ENCODE results near the gene RNASEH2B. TPM values are rescaled to one million over a fixed set of nuclear protein-coding genes. Genes with fewer than 3 reads are reported as not detected.

RNASEH2B gene, protein sequence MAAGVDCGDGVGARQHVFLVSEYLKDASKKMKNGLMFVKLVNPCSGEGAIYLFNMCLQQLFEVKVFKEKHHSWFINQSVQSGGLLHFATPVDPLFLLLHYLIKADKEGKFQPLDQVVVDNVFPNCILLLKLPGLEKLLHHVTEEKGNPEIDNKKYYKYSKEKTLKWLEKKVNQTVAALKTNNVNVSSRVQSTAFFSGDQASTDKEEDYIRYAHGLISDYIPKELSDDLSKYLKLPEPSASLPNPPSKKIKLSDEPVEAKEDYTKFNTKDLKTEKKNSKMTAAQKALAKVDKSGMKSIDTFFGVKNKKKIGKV
- 40.9 and 47.3 TPM in 2 replicates for total RNA-seq (2014; rRNA removed; shearing (Covaris generic))

GRCh38 chr13:50909605-50910484 is at the start of gene RNASEH2B:
Gene RNASEH2B, plus strand, starts transcription at chr13:50909791. Its CDS starts 286 bp downstream, at chr13:50910077.
- H3K36me3 ChIP-seq (replicated peaks; ENCODE audit: control insufficient read depth, insufficient read depth, low read length), result no peaks in the 10 kb centered on the region
- H3K27me3 ChIP-seq (ENCODE audit: control insufficient read depth, insufficient read depth, low read length), result no peaks in the 10 kb centered on the region
- peak within 1 kb of the TSS; percentile 78 for H3K4me3 ChIP-seq (ENCODE audit: insufficient read depth, low read depth, low read length)
- peak; percentile 87 for DNase-seq

- Histone ChIP-seq H3K27me3 (ENCODE audit: control insufficient read depth, insufficient read depth, low read length) (no peaks in the 10 kb centered on the region), H3K36me3 (replicated peaks; ENCODE audit: control insufficient read depth, insufficient read depth, low read length) (no peaks in the 10 kb centered on the region), H3K4me3 (ENCODE audit: insufficient read depth, low read depth, low read length) (no peak overlapping the region)
- DNase-seq, result no peak
Measured at GRCh38 chr13:50864492-50864891, 45.1 kb upstream of the RNASEH2B start.

- no peaks in the 10 kb centered on the region for H3K36me3 ChIP-seq (replicated peaks; ENCODE audit: control insufficient read depth, insufficient read depth, low read length)
- no peaks in the 10 kb centered on the region for H3K27me3 ChIP-seq (ENCODE audit: control insufficient read depth, insufficient read depth, low read length)
- no peak overlapping the region for H3K4me3 ChIP-seq (ENCODE audit: insufficient read depth, low read depth, low read length)
- no peak for DNase-seq
Measured at GRCh38 chr13:50866817-50867636, 42.6 kb upstream of the RNASEH2B start.

- DNase-seq, result no peak
- Histone ChIP-seq H3K36me3 (replicated peaks; ENCODE audit: control insufficient read depth, insufficient read depth, low read length) (no peaks in the 10 kb centered on the region), H3K27me3 (ENCODE audit: control insufficient read depth, insufficient read depth, low read length) (no peaks in the 10 kb centered on the region), H3K4me3 (ENCODE audit: insufficient read depth, low read depth, low read length) (no peak overlapping the region)
Measured at GRCh38 chr13:50867637-50867945, 42.0 kb upstream of the RNASEH2B start.

DNA sequence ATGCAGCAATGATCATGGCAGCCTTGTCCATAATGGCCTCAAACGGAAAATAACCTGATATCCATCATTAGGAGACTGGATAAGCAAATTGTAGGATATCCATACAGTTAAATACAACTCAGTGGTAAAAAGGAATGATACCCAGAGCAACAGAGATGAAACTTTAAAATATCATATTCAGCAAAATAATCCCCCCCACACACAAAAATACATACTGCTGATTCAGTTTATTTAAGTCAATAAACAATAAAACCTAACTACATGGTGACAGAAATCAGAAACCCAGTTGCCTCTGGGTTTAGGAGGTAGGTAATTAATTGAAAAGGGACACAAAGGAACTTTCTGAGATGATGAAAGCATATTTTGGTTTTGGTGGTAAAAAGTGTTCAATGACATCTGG is 38.2 kb upstream of the RNASEH2B start:
- H3K36me3 ChIP-seq (replicated peaks; ENCODE audit: control insufficient read depth, insufficient read depth, low read length), result no peaks in the 10 kb centered on the region
- H3K27me3 ChIP-seq (ENCODE audit: control insufficient read depth, insufficient read depth, low read length), result no peaks in the 10 kb centered on the region
- DNase-seq, result no peak
- no peak overlapping the region for H3K4me3 ChIP-seq (ENCODE audit: insufficient read depth, low read depth, low read length)

DNA sequence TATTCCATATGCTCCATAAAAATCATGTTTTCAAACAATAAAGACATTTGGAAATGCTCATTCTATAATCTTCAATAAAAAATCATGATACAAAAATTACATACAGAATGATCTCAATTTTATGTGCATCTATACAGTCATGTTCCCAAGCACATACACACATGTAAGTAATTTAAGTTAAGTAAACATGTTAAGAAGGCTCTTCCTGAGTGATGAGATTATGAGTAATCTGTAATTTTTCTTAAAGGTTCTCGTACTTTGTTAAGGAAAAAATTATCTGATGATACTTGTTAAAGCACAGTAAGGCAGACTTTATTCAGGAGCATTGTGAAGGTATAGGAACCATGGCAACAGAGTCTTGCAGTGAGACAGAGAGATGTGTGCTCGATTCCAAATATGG is 36.1 kb upstream of the RNASEH2B start:
- DNase-seq, result no peak
- Histone ChIP-seq H3K36me3 (replicated peaks; ENCODE audit: control insufficient read depth, insufficient read depth, low read length) (no peaks in the 10 kb centered on the region), H3K27me3 (ENCODE audit: control insufficient read depth, insufficient read depth, low read length) (no peaks in the 10 kb centered on the region), H3K4me3 (ENCODE audit: insufficient read depth, low read depth, low read length) (no peak overlapping the region)

GRCh38 chr13:50873991-50874390 is 35.6 kb upstream of the RNASEH2B start:
- Histone ChIP-seq H3K27me3 (ENCODE audit: control insufficient read depth, insufficient read depth, low read length) (no peaks in the 10 kb centered on the region), H3K4me3 (ENCODE audit: insufficient read depth, low read depth, low read length) (no peak overlapping the region), H3K36me3 (replicated peaks; ENCODE audit: control insufficient read depth, insufficient read depth, low read length) (no peaks in the 10 kb centered on the region)
- DNase-seq, result no peak

- H3K36me3 ChIP-seq (replicated peaks; ENCODE audit: control insufficient read depth, insufficient read depth, low read length), result no peaks in the 10 kb centered on the region
- no peak for DNase-seq
- no peaks in the 10 kb centered on the region for H3K27me3 ChIP-seq (ENCODE audit: control insufficient read depth, insufficient read depth, low read length)
- H3K4me3 ChIP-seq (ENCODE audit: insufficient read depth, low read depth, low read length), result no peak overlapping the region
Measured at GRCh38 chr13:50882816-50883435, 26.7 kb upstream of the RNASEH2B start.

GRCh38 chr13:50883728-50884127 is 25.9 kb upstream of the RNASEH2B start:
- Histone ChIP-seq H3K36me3 (replicated peaks; ENCODE audit: control insufficient read depth, insufficient read depth, low read length) (no peaks in the 10 kb centered on the region), H3K4me3 (ENCODE audit: insufficient read depth, low read depth, low read length) (no peak overlapping the region), H3K27me3 (ENCODE audit: control insufficient read depth, insufficient read depth, low read length) (no peaks in the 10 kb centered on the region)
- no peak for DNase-seq

DNA sequence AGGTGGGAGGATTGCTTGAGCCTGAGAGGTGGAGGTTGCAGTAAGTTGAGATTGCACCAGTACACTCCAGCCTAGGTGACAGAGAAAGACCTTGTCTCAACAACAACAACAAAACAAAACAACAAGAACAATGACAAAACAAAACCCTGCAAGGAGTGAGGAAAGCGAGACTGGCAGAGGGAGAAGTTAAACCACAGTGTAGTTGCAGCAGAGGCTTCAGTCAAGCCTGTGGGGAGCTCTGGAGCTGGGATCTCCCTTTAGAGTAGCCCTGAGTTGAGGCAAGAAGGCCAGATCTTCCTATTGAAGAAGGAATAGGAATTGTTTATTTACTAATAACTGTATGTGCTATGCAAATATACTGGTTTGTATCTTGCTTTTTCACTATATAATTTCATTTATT is 25.3 kb upstream of the RNASEH2B start:
- H3K27me3 ChIP-seq (ENCODE audit: control insufficient read depth, insufficient read depth, low read length), result no peaks in the 10 kb centered on the region
- no peaks in the 10 kb centered on the region for H3K36me3 ChIP-seq (replicated peaks; ENCODE audit: control insufficient read depth, insufficient read depth, low read length)
- H3K4me3 ChIP-seq (ENCODE audit: insufficient read depth, low read depth, low read length), result no peak overlapping the region
- DNase-seq, result no peak

DNA sequence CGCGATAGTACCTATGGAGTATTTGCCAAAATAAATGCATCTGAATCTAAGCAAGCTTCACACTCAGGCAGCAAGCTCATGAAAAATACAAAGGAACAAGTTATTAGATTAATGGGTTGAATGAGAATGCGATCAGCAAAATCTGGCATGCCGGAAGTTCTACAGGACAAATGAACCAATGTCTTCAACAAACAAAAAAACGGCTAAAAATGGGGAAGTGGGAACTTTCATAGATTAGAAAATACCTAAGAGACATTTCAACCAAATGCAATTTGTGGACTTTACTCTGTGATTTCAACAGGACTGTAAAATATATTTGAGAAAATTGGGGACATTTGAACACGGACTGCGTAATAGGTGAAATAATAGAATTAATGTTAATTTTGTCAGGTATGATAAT is 22.4 kb upstream of the RNASEH2B start:
- no peak for DNase-seq
- no peak overlapping the region for H3K4me3 ChIP-seq (ENCODE audit: insufficient read depth, low read depth, low read length)

DNA sequence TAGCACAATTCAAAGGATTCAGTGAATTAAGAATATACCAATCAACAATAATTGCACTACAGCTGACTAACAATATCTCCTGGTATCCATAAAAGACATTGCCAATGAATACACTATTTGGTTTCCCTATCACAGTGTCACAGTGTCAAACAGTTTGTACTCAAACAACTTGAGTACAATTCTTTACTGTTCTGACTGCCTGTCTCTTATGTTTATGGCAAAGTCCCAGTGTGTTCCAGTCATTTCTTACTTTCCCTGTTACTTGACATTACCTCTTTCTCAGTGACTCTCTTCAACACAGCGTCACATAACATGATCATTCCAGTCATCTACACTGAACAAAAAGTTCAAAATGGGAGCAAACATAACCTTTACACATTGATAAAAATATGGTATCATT is 21.2 kb upstream of the RNASEH2B start:
- Histone ChIP-seq H3K36me3 (replicated peaks; ENCODE audit: control insufficient read depth, insufficient read depth, low read length) (no peaks in the 10 kb centered on the region), H3K27me3 (ENCODE audit: control insufficient read depth, insufficient read depth, low read length) (no peaks in the 10 kb centered on the region), H3K4me3 (ENCODE audit: insufficient read depth, low read depth, low read length) (no peak overlapping the region)
- no peak for DNase-seq

More for the DNA sequence above, 22.4 kb upstream of the RNASEH2B start:
- Histone ChIP-seq H3K27me3 (ENCODE audit: control insufficient read depth, insufficient read depth, low read length) (no peaks in the 10 kb centered on the region), H3K36me3 (replicated peaks; ENCODE audit: control insufficient read depth, insufficient read depth, low read length) (no peaks in the 10 kb centered on the region)

DNA sequence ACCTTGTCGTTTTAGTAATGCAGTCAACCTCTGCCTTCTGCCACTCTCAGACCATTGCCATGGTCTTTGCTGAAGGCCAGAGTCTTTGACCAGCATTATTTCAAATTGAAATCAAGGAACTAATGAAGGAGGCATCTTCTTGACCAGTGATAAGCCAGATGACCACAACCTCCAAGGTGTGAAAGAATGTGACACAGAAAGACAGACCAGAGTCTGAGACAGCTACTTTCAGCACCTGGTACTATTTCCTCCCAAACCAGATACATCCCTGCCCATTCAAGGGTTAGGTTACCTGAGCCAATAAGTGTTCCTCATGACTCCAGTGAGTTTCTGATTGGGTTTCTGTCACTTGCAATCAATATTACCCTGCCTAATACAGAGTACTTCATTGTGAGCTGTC is 20.3 kb upstream of the RNASEH2B start:
- H3K36me3 ChIP-seq (replicated peaks; ENCODE audit: control insufficient read depth, insufficient read depth, low read length), result no peaks in the 10 kb centered on the region
- DNase-seq, result no peak
- H3K4me3 ChIP-seq (ENCODE audit: insufficient read depth, low read depth, low read length), result no peak overlapping the region
- H3K27me3 ChIP-seq (ENCODE audit: control insufficient read depth, insufficient read depth, low read length), result no peaks in the 10 kb centered on the region

DNA sequence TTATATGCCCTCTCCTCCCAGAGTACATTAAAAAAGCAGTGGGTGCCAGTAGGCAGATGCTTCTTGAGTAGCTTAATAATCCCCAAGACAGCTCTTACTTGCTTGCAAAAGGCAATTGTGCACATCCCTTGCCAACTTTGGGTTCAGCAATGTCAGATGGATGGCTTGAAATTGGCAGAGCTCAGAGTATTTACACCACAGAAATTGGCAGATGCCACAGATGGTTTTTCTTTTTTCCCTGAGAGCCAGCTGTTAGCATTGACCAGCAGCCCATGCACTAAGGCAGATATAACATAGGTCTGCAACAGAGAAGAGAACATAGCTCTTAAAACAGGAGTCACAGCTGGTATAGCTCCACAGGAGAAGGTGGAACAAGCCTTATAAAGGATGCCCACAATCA is 18.4 kb upstream of the RNASEH2B start:
- Histone ChIP-seq H3K27me3 (ENCODE audit: control insufficient read depth, insufficient read depth, low read length) (no peaks in the 10 kb centered on the region), H3K4me3 (ENCODE audit: insufficient read depth, low read depth, low read length) (no peak overlapping the region), H3K36me3 (replicated peaks; ENCODE audit: control insufficient read depth, insufficient read depth, low read length) (no peaks in the 10 kb centered on the region)
- DNase-seq, result no peak

All from H7 (cell line).